Natural killer cell (primary cell): ENCODE measurements around the gene S1PR2. TPM values are rescaled to one million over a fixed set of nuclear protein-coding genes. Genes with fewer than 3 reads are reported as not detected.

Experiments used
- ATAC-seq, 3 donors: fragments of 150-1000 bp in 2 of 3; fragments of 200-7000 bp in 1 of 3; cut with Tn5 transposase; 1 replicate in 1 of 3; 2 replicates in 2 of 3; pipeline ENCODE4 v1.10.0; 2021; ENCODE audit warnings: mild to moderate bottlenecking in 2 of 3, moderate library complexity in 2 of 3
- DNase-seq, 2 donors: peaks; one replicate each; pipeline versions ENCODE4 v3.0.0 to v3.0.0-alpha.2; 2013 to 2021; ENCODE audit warnings: mixed read lengths in 1 of 2
- H3K27ac ChIP-seq: one replicate; pipeline ENCODE4 v1.5.1; 2013; ENCODE audit warnings: mild to moderate bottlenecking, low read length
- H3K27me3 ChIP-seq: one replicate; pipeline ENCODE4 v1.6.1; 2013; ENCODE audit warnings: low read length; ENCODE audit not compliant: control insufficient read depth, insufficient read depth
- H3K36me3 ChIP-seq: one replicate; pipeline ENCODE4 v1.6.1; 2013; ENCODE audit warnings: low read length; ENCODE audit not compliant: control insufficient read depth, insufficient read depth
- H3K4me1 ChIP-seq: one replicate; pipeline ENCODE4 v1.6.1; 2013; ENCODE audit warnings: low read length; ENCODE audit not compliant: control insufficient read depth, insufficient read depth
- H3K4me3 ChIP-seq: one replicate; pipeline ENCODE4 v1.5.1; 2013; ENCODE audit warnings: low read length
- H3K9me3 ChIP-seq: one replicate; pipeline ENCODE4 v1.6.1; 2013; ENCODE audit warnings: low read length; ENCODE audit not compliant: control insufficient read depth, insufficient read depth
- H3K27ac Mint-ChIP-seq, 2 donors: one replicate each; pipeline ENCODE4 v1.8.0; 2022; ENCODE audit warnings: mild to moderate bottlenecking in 2 of 2, mixed read lengths in 2 of 2, moderate library complexity in 1 of 2
- H3K27me3 Mint-ChIP-seq, 2 donors: one replicate each; pipeline ENCODE4 v1.8.0; 2022; ENCODE audit warnings: low read depth in 2 of 2, mixed read lengths in 2 of 2
- H3K36me3 Mint-ChIP-seq: one replicate; pipeline ENCODE4 v1.8.0; 2022; ENCODE audit warnings: mixed read lengths
- H3K4me1 Mint-ChIP-seq, 2 donors: one replicate each; pipeline ENCODE4 v1.8.0; 2022; ENCODE audit warnings: mixed read lengths in 2 of 2
- H3K4me3 Mint-ChIP-seq: one replicate; pipeline ENCODE4 v1.8.0; 2022; ENCODE audit warnings: mild to moderate bottlenecking, moderate library complexity, mixed read lengths
- H3K9me3 Mint-ChIP-seq, 2 donors: one replicate each; pipeline ENCODE4 v1.8.0; 2022; ENCODE audit warnings: mixed read lengths in 2 of 2
- WGBS: methylation state at CpG from one replicate; pipeline ENCODE4 v1.1.7; 2013; ENCODE audit warnings: missing lambda C conversion rate; ENCODE audit not compliant: insufficient coverage; 5-methylcytosine and 5-hydroxymethylcytosine counted together
- intact Hi-C: fragments of 100-400 bp; cut with micrococcal nuclease; formaldehyde crosslinking; loops from one replicate; pipeline ENCODE4 v1.14.2; 2022
- total RNA-seq, 4 donors: library from RNA; stranded (reverse); fragments of 120-200 nt in 1 of 4; gene quantifications; one replicate each; pipeline versions ENCODE4 v1.2.3 to v1.2.4, GENCODE V29; 2013 to 2022
- TF ChIP-seq, protein P1 (sequence below): fragments of 200-600 bp; IDR thresholded peaks from one replicate; pipeline ENCODE4 v1.8.0; 2022; ENCODE audit warnings: antibody characterized with exemption

The S1PR2 gene
- total RNA-seq, 3 donors from 2014 or later (not counting 1 experiment from before 2014, with no cell fraction given): 6.8 to 12.6 (median 9.5) TPM

DNA sequence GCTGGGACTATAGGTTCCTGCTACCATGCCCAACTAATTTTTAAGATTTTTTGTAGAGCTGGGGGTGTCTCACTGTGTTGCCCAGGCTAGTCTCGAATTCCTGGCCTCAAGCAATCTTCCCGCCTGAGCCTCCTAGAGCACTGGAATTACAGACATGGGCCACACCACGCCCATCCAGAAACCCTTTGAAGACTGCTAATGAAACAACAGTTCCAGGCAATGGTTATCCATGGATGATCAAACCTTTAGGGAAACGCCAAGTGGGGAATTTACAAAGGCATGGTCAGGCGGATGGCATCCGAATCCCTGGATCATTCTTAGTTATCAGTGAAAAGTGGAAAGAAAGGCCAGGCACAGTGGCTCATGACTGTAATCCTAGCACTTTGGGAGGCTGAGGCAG, 19.4 kb downstream of the S1PR2 start:
- Mint-ChIP-seq H3K27me3 (no peaks in the 10 kb centered on the region), H3K4me1 (no peaks in the 10 kb centered on the region), H3K9me3 (no peaks in the 10 kb centered on the region), H3K27ac (no peak overlapping the region), H3K4me3 (no peak overlapping the region), H3K36me3 (no peaks in the 10 kb centered on the region)
- TF ChIP-seq, protein P1, sequence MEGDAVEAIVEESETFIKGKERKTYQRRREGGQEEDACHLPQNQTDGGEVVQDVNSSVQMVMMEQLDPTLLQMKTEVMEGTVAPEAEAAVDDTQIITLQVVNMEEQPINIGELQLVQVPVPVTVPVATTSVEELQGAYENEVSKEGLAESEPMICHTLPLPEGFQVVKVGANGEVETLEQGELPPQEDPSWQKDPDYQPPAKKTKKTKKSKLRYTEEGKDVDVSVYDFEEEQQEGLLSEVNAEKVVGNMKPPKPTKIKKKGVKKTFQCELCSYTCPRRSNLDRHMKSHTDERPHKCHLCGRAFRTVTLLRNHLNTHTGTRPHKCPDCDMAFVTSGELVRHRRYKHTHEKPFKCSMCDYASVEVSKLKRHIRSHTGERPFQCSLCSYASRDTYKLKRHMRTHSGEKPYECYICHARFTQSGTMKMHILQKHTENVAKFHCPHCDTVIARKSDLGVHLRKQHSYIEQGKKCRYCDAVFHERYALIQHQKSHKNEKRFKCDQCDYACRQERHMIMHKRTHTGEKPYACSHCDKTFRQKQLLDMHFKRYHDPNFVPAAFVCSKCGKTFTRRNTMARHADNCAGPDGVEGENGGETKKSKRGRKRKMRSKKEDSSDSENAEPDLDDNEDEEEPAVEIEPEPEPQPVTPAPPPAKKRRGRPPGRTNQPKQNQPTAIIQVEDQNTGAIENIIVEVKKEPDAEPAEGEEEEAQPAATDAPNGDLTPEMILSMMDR: no peak
- intact Hi-C loops: no loop called here
- H3K9me3 ChIP-seq: peaks cover 3% of the 10 kb centered on the region
- no peak overlapping the region for H3K4me3 ChIP-seq
- ATAC-seq (no peak), DNase-seq (no peak)
- WGBS: 92% methylated on average over 6 of the region's 6 CpGs
- H3K4me1 ChIP-seq: no peaks in the 10 kb centered on the region
- no peaks in the 10 kb centered on the region for H3K27me3 ChIP-seq
- no peaks in the 10 kb centered on the region for H3K36me3 ChIP-seq
- no peak overlapping the region for H3K27ac ChIP-seq

DNA sequence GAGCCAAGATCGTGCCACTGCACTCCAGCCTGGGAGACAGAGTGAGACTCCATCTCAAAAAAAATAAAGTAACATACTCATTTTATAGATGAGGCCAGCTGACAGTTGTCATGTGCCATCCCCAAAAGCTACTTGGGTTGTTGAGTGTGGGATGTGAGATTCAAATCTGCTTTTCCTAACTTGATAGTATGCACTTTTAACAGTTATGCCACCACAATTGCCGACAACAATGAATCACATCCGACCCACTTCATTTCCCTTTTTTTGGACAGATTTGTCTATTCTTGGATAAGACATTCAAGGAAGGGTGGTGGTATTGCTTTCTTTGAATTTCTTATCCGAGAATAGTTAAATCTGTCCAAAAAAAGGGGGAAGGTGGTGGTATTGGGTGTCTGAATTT, 20.1 kb downstream of the S1PR2 start:
- no peaks in the 10 kb centered on the region for H3K4me1 ChIP-seq
- DNase-seq: no peak
- WGBS: 83% methylated on average over 3 of the region's 4 CpGs
- H3K9me3 ChIP-seq: peaks cover 3% of the 10 kb centered on the region
- no peaks in the 10 kb centered on the region for H3K36me3 ChIP-seq
- Mint-ChIP-seq H3K9me3 (no peaks in the 10 kb centered on the region), H3K4me3 (no peak overlapping the region), H3K4me1 (no peaks in the 10 kb centered on the region), H3K36me3 (no peaks in the 10 kb centered on the region), H3K27ac (no peak overlapping the region), H3K27me3 (no peaks in the 10 kb centered on the region)
- no peak for ATAC-seq
- intact Hi-C loops: no loop called here
- no peak overlapping the region for H3K27ac ChIP-seq
- H3K4me3 ChIP-seq: no peak overlapping the region
- no peaks in the 10 kb centered on the region for H3K27me3 ChIP-seq
- TF ChIP-seq, protein P1: no peak

DNA sequence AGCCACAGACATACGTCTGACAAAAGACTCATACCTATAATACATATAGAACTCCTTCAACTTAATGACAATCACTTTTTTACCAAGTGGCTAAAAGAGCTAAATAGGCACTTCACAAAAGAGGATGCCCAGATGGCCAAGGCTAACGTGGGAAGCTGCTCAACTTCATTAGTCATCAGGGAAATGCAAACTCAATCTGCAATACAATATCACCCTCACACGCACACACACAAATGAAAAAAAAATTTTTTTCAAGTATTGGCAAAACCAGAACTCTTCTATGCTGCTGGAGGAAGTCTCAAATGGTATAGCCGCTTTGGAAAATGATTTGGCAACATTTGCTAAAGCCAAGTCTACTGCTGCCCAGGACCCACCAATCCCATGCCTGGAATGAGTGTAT, 21.8 kb downstream of the S1PR2 start:
- H3K4me1 ChIP-seq: no peaks in the 10 kb centered on the region
- DNase-seq: no peak
- Mint-ChIP-seq H3K9me3 (no peaks in the 10 kb centered on the region), H3K4me3 (no peak overlapping the region), H3K27ac (no peak overlapping the region), H3K36me3 (no peaks in the 10 kb centered on the region), H3K27me3 (no peaks in the 10 kb centered on the region), H3K4me1 (no peaks in the 10 kb centered on the region)
- no peak overlapping the region for H3K27ac ChIP-seq
- intact Hi-C loops: no loop called here
- WGBS: 65% methylated on average over 4 of the region's 4 CpGs
- H3K36me3 ChIP-seq: no peaks in the 10 kb centered on the region
- no peak for ATAC-seq
- no peaks in the 10 kb centered on the region for H3K27me3 ChIP-seq
- H3K4me3 ChIP-seq: no peak overlapping the region
- peaks cover 3% of the 10 kb centered on the region for H3K9me3 ChIP-seq
- TF ChIP-seq, protein P1: no peak

DNA sequence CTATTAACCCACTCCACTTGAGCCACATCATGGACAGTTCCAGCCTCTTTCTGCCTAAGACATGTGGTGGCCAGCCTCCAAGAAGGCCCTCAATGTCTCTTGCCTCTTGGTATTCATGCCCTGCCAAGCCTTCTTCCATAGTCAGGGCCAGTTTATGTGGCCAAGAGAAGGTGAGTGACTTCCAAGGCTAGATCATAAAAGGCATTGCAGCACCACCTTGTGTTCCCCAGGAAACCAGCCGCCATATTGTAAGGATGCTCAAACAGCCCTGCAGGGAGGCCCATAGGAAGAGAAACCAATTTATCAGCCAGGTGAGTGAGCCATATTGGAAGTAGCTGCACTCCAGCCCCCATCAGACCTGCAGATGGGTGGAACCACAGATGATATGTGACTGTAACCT, 24.1 kb downstream of the S1PR2 start:
- H3K4me3 ChIP-seq: no peak overlapping the region
- DNase-seq (no peak), ATAC-seq (no peak)
- TF ChIP-seq, protein P1: no peak
- intact Hi-C loops: no loop called here
- 100% methylated on average over 1 of the region's 1 CpG for WGBS
- no peak overlapping the region for H3K27ac ChIP-seq
- no peaks in the 10 kb centered on the region for H3K27me3 ChIP-seq
- no peaks in the 10 kb centered on the region for H3K36me3 ChIP-seq
- H3K27ac Mint-ChIP-seq: no peak overlapping the region
- no peaks in the 10 kb centered on the region for H3K4me1 ChIP-seq
- H3K4me1 Mint-ChIP-seq: no peaks in the 10 kb centered on the region
- peaks cover 3% of the 10 kb centered on the region for H3K9me3 ChIP-seq
- no peaks in the 10 kb centered on the region for H3K36me3 Mint-ChIP-seq
- no peaks in the 10 kb centered on the region for H3K9me3 Mint-ChIP-seq
- no peak overlapping the region for H3K4me3 Mint-ChIP-seq
- no peaks in the 10 kb centered on the region for H3K27me3 Mint-ChIP-seq
